ENCODE results near the gene SH3BP5L. TPM values are rescaled to one million over a fixed set of nuclear protein-coding genes. Genes with fewer than 3 reads are reported as not detected.

SH3BP5L gene
- 30.1 to 33.9 TPM (median 30.8 TPM) in 3 replicates for total RNA-seq
- long read RNA-seq, partial matches to known transcripts, result 3 of 4 reads
- long read RNA-seq, other reads (novel, unspliced or antisense), result 0 of 4 reads

DNA sequence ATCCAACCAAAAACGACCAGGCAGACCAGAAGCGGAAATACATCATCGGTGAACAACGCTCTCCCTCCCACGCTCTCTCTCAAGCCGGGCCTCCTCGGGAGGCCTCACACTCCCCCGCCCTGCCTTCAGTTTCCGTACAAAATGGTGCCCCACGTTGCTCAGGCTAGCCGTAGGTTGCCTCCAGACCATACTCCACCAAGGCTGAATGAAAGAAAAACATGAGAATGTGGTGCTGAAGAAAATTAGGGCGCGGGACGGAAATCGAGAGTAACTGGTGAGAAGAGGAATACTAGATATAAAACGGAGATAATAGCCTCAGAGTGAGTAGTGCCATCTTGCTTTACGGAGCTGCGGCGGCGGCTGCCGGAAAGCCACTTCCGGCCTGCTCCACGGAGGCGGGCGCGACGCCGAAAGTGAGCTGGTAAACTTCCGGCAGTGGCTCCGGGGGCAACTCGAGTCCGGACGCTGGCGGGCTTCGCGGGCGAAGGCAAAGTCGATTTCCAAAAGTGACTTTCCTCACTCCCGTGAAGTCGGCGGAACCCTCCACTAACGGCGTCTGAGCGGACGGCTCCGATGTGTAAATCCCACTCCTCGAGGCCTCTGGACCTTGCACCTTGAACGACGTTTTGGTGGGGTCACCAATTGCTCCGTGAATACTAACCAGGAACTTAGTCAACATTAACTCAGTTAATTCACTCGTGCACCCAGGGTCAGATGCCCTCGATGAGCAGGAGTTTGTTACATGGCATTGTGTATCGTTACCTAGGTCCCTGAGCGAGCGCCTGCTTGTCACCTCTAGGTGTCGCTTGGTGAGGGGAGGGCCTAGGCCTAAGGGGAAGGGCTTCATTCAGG, at the start of gene SH3BP5L:
SH3BP5L (minus strand) TSS at position 7 of the 852 bp plus-strand sequence. CDS start 980 bp downstream, outside the sequence.
- Mint-ChIP-seq H3K4me3 (ENCODE audit: unreplicated experiment) (peak within 1 kb of the TSS; percentile 92), H3K4me1 (ENCODE audit: low read depth) (peaks cover 49% of the 10 kb centered on the region), H3K27ac (ENCODE audit: unreplicated experiment) (peak within 1 kb of the TSS; percentile 99), H3K27me3 (ENCODE audit: low read depth) (peaks cover 2% of the 10 kb centered on the region), H3K9me3 (ENCODE audit: low read depth) (no peaks in the 10 kb centered on the region), H3K36me3 (ENCODE audit: low read depth) (peaks cover 3% of the 10 kb centered on the region)
- DNase-seq (ENCODE audit: low spot score), result no peak
- TF ChIP-seq, protein P1, sequence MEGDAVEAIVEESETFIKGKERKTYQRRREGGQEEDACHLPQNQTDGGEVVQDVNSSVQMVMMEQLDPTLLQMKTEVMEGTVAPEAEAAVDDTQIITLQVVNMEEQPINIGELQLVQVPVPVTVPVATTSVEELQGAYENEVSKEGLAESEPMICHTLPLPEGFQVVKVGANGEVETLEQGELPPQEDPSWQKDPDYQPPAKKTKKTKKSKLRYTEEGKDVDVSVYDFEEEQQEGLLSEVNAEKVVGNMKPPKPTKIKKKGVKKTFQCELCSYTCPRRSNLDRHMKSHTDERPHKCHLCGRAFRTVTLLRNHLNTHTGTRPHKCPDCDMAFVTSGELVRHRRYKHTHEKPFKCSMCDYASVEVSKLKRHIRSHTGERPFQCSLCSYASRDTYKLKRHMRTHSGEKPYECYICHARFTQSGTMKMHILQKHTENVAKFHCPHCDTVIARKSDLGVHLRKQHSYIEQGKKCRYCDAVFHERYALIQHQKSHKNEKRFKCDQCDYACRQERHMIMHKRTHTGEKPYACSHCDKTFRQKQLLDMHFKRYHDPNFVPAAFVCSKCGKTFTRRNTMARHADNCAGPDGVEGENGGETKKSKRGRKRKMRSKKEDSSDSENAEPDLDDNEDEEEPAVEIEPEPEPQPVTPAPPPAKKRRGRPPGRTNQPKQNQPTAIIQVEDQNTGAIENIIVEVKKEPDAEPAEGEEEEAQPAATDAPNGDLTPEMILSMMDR (IDR thresholded peaks at IDR 0.05), result peak; percentile 87

- peaks cover 15% of the 10 kb centered on the region for H3K4me1 Mint-ChIP-seq (ENCODE audit: low read depth)
- TF ChIP-seq, protein P1 (IDR thresholded peaks at IDR 0.05), result peak; percentile 22
- no peak for DNase-seq (ENCODE audit: low spot score)
- H3K36me3 Mint-ChIP-seq (ENCODE audit: low read depth), result no peaks in the 10 kb centered on the region
- H3K27me3 Mint-ChIP-seq (ENCODE audit: low read depth), result peaks cover under 1% of the 10 kb centered on the region
- peak overlapping the region; percentile 91 for H3K4me3 Mint-ChIP-seq (ENCODE audit: unreplicated experiment)
- H3K9me3 Mint-ChIP-seq (ENCODE audit: low read depth), result no peaks in the 10 kb centered on the region
- H3K27ac Mint-ChIP-seq (ENCODE audit: unreplicated experiment), result peak overlapping the region; percentile 99
Observed at GRCh38 chr1:248873993-248874533, 48.3 kb upstream of the SH3BP5L start.

- no peak for DNase-seq (ENCODE audit: low spot score)
- Mint-ChIP-seq H3K36me3 (ENCODE audit: low read depth) (no peaks in the 10 kb centered on the region), H3K27me3 (ENCODE audit: low read depth) (no peaks in the 10 kb centered on the region), H3K27ac (ENCODE audit: unreplicated experiment) (peak overlapping the region; percentile 99), H3K9me3 (ENCODE audit: low read depth) (no peaks in the 10 kb centered on the region), H3K4me3 (ENCODE audit: unreplicated experiment) (peak overlapping the region; percentile 91), H3K4me1 (ENCODE audit: low read depth) (peaks cover 15% of the 10 kb centered on the region)
- TF ChIP-seq, protein P1 (IDR thresholded peaks at IDR 0.05), result peak; percentile 37
Observed at GRCh38 chr1:248873409-248873992, 47.8 kb upstream of the SH3BP5L start.

- Mint-ChIP-seq H3K4me1 (ENCODE audit: low read depth) (peaks cover 15% of the 10 kb centered on the region), H3K36me3 (ENCODE audit: low read depth) (no peaks in the 10 kb centered on the region), H3K9me3 (ENCODE audit: low read depth) (no peaks in the 10 kb centered on the region), H3K27ac (ENCODE audit: unreplicated experiment) (peak overlapping the region; percentile 99), H3K27me3 (ENCODE audit: low read depth) (no peaks in the 10 kb centered on the region), H3K4me3 (ENCODE audit: unreplicated experiment) (peak overlapping the region; percentile 91)
- TF ChIP-seq, protein P1 (IDR thresholded peaks at IDR 0.05), result no peak
- no peak for DNase-seq (ENCODE audit: low spot score)
Observed at GRCh38 chr1:248872752-248873408, 47.2 kb upstream of the SH3BP5L start.
